ENCODE results near the gene TMCO4.

Gene TMCO4

DNA sequence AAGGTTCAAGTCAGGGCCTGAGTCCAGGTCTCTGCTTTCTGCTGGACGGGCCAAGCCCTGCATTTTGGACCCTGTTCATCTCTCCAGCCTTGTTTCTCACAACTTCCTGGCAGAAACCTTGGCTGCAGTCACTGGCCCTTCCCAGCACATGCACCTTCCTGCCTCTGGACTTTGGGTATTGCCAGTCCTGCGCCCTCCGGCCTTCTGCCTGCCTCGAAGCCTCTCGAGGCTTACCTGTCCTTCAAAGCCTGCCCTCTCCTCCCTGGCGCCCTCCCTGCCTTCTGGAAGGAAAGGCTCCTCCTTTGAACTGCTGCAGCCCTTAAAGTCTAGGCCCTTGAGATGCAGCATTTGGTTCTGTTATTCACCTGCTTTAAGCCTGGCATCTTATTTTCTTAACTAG is 82.2 kb downstream of the TMCO4 start:
- no peak for DNase-seq (ENCODE audit: low read depth)
- TF ChIP-seq CTCF (conservative IDR thresholded peaks at IDR 0.05; ENCODE audit: control insufficient read depth, insufficient read depth, low read depth, low read length), result no peak
- H3K4me3 ChIP-seq (ENCODE audit: control insufficient read depth, low read depth, low read length), result no peak overlapping the region

GRCh38 chr1:19715334-19716203 is 84.1 kb downstream of the TMCO4 start:
- TF ChIP-seq CTCF (conservative IDR thresholded peaks at IDR 0.05; ENCODE audit: control insufficient read depth, insufficient read depth, low read depth, low read length), result peak; percentile 89

GRCh38 chr1:19712928-19713327 is 86.8 kb downstream of the TMCO4 start:
- no peak for DNase-seq (ENCODE audit: low read depth)
- H3K4me3 ChIP-seq (ENCODE audit: control insufficient read depth, low read depth, low read length), result no peak overlapping the region
- TF ChIP-seq CTCF (conservative IDR thresholded peaks at IDR 0.05; ENCODE audit: control insufficient read depth, insufficient read depth, low read depth, low read length), result no peak

More at GRCh38 chr1:19715334-19716203, 84.1 kb downstream of the TMCO4 start:
- peak; percentile 94 for DNase-seq (ENCODE audit: low read depth)
- no peak overlapping the region for H3K4me3 ChIP-seq (ENCODE audit: control insufficient read depth, low read depth, low read length)

DNA sequence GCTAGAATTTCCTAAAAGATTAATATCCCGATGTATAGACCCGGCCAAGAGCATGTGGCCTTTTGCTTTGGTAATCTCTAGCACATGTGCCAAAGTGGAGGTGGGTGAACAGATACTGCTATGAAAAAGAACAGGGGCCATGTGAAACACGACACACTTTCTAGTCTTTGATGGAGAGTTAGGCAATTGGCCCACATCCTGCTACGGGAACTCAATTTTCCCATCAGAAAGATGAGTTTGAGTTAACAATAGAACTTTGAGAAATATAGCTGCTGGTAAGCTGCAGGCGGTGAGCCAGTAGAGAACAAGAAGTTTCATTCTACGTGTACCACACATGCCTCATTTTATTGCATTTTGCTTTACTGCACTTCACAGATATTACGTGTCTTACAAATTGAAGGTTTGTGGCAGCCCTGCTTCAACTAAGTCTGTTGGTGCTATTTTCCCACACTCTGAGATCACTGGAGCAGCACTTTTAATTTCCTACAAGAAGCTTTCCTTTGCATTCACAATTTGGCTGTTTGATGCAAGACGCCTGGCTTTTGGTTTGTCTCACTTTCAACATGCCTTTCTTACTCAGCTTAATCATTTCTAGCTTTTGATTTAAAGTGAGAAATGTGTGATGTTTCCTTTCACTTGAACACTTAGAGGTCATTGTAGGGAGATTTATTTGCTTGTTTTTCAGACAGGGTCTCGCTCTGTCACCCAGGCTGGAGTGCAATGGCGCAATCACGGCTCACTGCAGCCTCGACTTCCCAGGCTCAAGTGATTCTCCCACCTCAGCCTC is 88.7 kb downstream of the TMCO4 start:
- no peak for TF ChIP-seq CTCF (conservative IDR thresholded peaks at IDR 0.05; ENCODE audit: control insufficient read depth, insufficient read depth, low read depth, low read length)
- no peak for DNase-seq (ENCODE audit: low read depth)
- no peak overlapping the region for H3K4me3 ChIP-seq (ENCODE audit: control insufficient read depth, low read depth, low read length)

GRCh38 chr1:19709260-19709793 is 90.4 kb downstream of the TMCO4 start:
- no peak for TF ChIP-seq CTCF (conservative IDR thresholded peaks at IDR 0.05; ENCODE audit: control insufficient read depth, insufficient read depth, low read depth, low read length)
- no peak for DNase-seq (ENCODE audit: low read depth)

DNA sequence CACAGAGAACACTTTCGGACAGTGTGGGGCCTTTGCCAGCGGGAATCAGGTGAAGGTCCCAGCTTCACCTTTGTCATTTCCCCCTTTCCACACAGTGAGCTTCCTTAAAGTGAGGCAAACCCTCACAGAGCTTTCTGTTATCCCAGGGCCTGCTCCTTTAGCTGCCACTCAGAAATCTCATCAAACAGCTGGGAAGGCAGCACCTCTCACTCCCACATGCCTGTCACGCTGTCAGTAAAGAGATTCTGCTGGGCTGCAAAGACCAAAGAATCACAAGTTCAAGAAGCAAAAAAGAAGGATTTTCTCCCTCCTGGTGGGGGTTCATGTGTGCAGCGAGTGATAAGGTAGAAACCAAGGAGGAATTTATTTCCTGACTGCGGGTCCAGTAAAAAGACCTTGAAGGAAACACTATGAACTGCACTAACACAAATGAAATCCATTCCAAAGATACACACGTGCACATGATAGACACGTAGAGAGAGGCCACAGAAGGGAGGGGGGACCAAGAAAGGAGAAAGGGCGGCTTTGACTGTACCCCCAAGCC is 91.1 kb downstream of the TMCO4 start:
- TF ChIP-seq CTCF (conservative IDR thresholded peaks at IDR 0.05; ENCODE audit: control insufficient read depth, insufficient read depth, low read depth, low read length), result no peak
- H3K4me3 ChIP-seq (ENCODE audit: control insufficient read depth, low read depth, low read length), result no peak overlapping the region
- no peak for DNase-seq (ENCODE audit: low read depth)

More at GRCh38 chr1:19709260-19709793, 90.4 kb downstream of the TMCO4 start:
- H3K4me3 ChIP-seq (ENCODE audit: control insufficient read depth, low read depth, low read length), result no peak overlapping the region
